Natural killer cell (primary cell): ENCODE measurements around the gene SEMG1. TPM values are rescaled to one million over a fixed set of nuclear protein-coding genes. Genes with fewer than 3 reads are reported as not detected.
A peak's percentile ranks its signal among the peaks of the same experiment; 100 is the strongest.

Experiments
- ATAC-seq, 3 donors: fragments of 150-1000 bp in 2 of 3; fragments of 200-7000 bp in 1 of 3; cut with Tn5 transposase; 1 replicate in 1 of 3; 2 replicates in 2 of 3; pipeline ENCODE4 v1.10.0; 2021; ENCODE audit warnings: mild to moderate bottlenecking in 2 of 3, moderate library complexity in 2 of 3
- DNase-seq, 2 donors: peaks; one replicate each; pipeline versions ENCODE4 v3.0.0 to v3.0.0-alpha.2; 2013 to 2021; ENCODE audit warnings: mixed read lengths in 1 of 2
- H3K27ac ChIP-seq: one replicate; pipeline ENCODE4 v1.5.1; 2013; ENCODE audit warnings: mild to moderate bottlenecking, low read length
- H3K27me3 ChIP-seq: one replicate; pipeline ENCODE4 v1.6.1; 2013; ENCODE audit warnings: low read length; ENCODE audit not compliant: control insufficient read depth, insufficient read depth
- H3K36me3 ChIP-seq: one replicate; pipeline ENCODE4 v1.6.1; 2013; ENCODE audit warnings: low read length; ENCODE audit not compliant: control insufficient read depth, insufficient read depth
- H3K4me1 ChIP-seq: one replicate; pipeline ENCODE4 v1.6.1; 2013; ENCODE audit warnings: low read length; ENCODE audit not compliant: control insufficient read depth, insufficient read depth
- H3K4me3 ChIP-seq: one replicate; pipeline ENCODE4 v1.5.1; 2013; ENCODE audit warnings: low read length
- H3K9me3 ChIP-seq: one replicate; pipeline ENCODE4 v1.6.1; 2013; ENCODE audit warnings: low read length; ENCODE audit not compliant: control insufficient read depth, insufficient read depth
- H3K27ac Mint-ChIP-seq, 2 donors: one replicate each; pipeline ENCODE4 v1.8.0; 2022; ENCODE audit warnings: mild to moderate bottlenecking in 2 of 2, mixed read lengths in 2 of 2, moderate library complexity in 1 of 2
- H3K27me3 Mint-ChIP-seq, 2 donors: one replicate each; pipeline ENCODE4 v1.8.0; 2022; ENCODE audit warnings: low read depth in 2 of 2, mixed read lengths in 2 of 2
- H3K36me3 Mint-ChIP-seq: one replicate; pipeline ENCODE4 v1.8.0; 2022; ENCODE audit warnings: mixed read lengths
- H3K4me1 Mint-ChIP-seq, 2 donors: one replicate each; pipeline ENCODE4 v1.8.0; 2022; ENCODE audit warnings: mixed read lengths in 2 of 2
- H3K4me3 Mint-ChIP-seq: one replicate; pipeline ENCODE4 v1.8.0; 2022; ENCODE audit warnings: mild to moderate bottlenecking, moderate library complexity, mixed read lengths
- H3K9me3 Mint-ChIP-seq, 2 donors: one replicate each; pipeline ENCODE4 v1.8.0; 2022; ENCODE audit warnings: mixed read lengths in 2 of 2
- CTCF ChIP-seq: fragments of 200-600 bp; IDR thresholded peaks from one replicate; pipeline ENCODE4 v1.8.0; 2022; ENCODE audit warnings: antibody characterized with exemption
- WGBS: methylation state at CpG from one replicate; pipeline ENCODE4 v1.1.7; 2013; ENCODE audit warnings: missing lambda C conversion rate; ENCODE audit not compliant: insufficient coverage; 5-methylcytosine and 5-hydroxymethylcytosine counted together
- intact Hi-C: fragments of 100-400 bp; cut with micrococcal nuclease; formaldehyde crosslinking; loops from one replicate; pipeline ENCODE4 v1.14.2; 2022
- total RNA-seq, 4 donors: library from RNA; stranded (reverse); fragments of 120-200 nt in 1 of 4; gene quantifications; one replicate each; pipeline versions ENCODE4 v1.2.3 to v1.2.4, GENCODE V29; 2013 to 2022

The SEMG1 gene
- total RNA-seq, 3 donors from 2014 or later (not counting 1 experiment from before 2014, with no cell fraction given): not detected

- Mint-ChIP-seq H3K36me3 (no peaks in the 10 kb centered on the region), H3K4me1 (no peaks in the 10 kb centered on the region), H3K4me3 (no peak overlapping the region), H3K27ac (no peak overlapping the region), H3K9me3 (no peaks in the 10 kb centered on the region), H3K27me3 (peaks cover 26 to 68% of the 10 kb centered on the region in 2 donors)
- WGBS: no CpG with 5 or more reads among the region's 1 CpG
- no peaks in the 10 kb centered on the region for H3K36me3 ChIP-seq
- ATAC-seq (no peak), DNase-seq (no peak)
- peaks cover 3% of the 10 kb centered on the region for H3K27me3 ChIP-seq
- H3K9me3 ChIP-seq: no peaks in the 10 kb centered on the region
- intact Hi-C loops: no loop called here
- H3K4me3 ChIP-seq: no peak overlapping the region
- TF ChIP-seq CTCF: no peak
- H3K4me1 ChIP-seq: no peaks in the 10 kb centered on the region
- no peak overlapping the region for H3K27ac ChIP-seq
These were observed 19.5 kb downstream of the SEMG1 start for GRCh38 chr20:45226287-45226686.

- intact Hi-C loops: no loop called here
- no peak overlapping the region for H3K4me3 Mint-ChIP-seq
- H3K4me1 Mint-ChIP-seq: no peaks in the 10 kb centered on the region
- no peaks in the 10 kb centered on the region for H3K36me3 Mint-ChIP-seq
- no peak overlapping the region for H3K27ac ChIP-seq
- peaks cover 20 to 62% of the 10 kb centered on the region in 2 donors for H3K27me3 Mint-ChIP-seq
- 64% methylated on average over 16 of the region's 18 CpGs for WGBS
- H3K27me3 ChIP-seq: peaks cover 3% of the 10 kb centered on the region
- DNase-seq (peak in 1 of 2 donors; percentile 36), ATAC-seq (no peak)
- no peaks in the 10 kb centered on the region for H3K4me1 ChIP-seq
- H3K9me3 ChIP-seq: no peaks in the 10 kb centered on the region
- H3K4me3 ChIP-seq: no peak overlapping the region
- TF ChIP-seq CTCF: peak; percentile 14
- H3K9me3 Mint-ChIP-seq: no peaks in the 10 kb centered on the region
- no peak overlapping the region for H3K27ac Mint-ChIP-seq
- no peaks in the 10 kb centered on the region for H3K36me3 ChIP-seq
These were observed 22.6 kb downstream of the SEMG1 start for GRCh38 chr20:45229264-45230056.

GRCh38 chr20:45230631-45231030 is 23.8 kb downstream of the SEMG1 start:
- WGBS: 82% methylated on average over 9 of the region's 9 CpGs
- no peak overlapping the region for H3K27ac ChIP-seq
- intact Hi-C loops: no loop called here
- Mint-ChIP-seq H3K27me3 (peaks cover 24 to 56% of the 10 kb centered on the region in 2 donors), H3K27ac (no peak overlapping the region), H3K36me3 (no peaks in the 10 kb centered on the region), H3K9me3 (peaks cover 0 to 2% of the 10 kb centered on the region in 2 donors), H3K4me1 (no peaks in the 10 kb centered on the region), H3K4me3 (no peak overlapping the region)
- H3K36me3 ChIP-seq: no peaks in the 10 kb centered on the region
- H3K4me3 ChIP-seq: no peak overlapping the region
- peaks cover 6% of the 10 kb centered on the region for H3K27me3 ChIP-seq
- DNase-seq (no peak), ATAC-seq (no peak)
- peaks cover 5% of the 10 kb centered on the region for H3K9me3 ChIP-seq
- no peak for TF ChIP-seq CTCF
- no peaks in the 10 kb centered on the region for H3K4me1 ChIP-seq
